Neural crest cell (in vitro differentiated cells): ENCODE results near the gene PDE11A. TPM values are rescaled to one million over a fixed set of nuclear protein-coding genes. Genes with fewer than 3 reads are reported as not detected.

Experiments used
- DNase-seq: peaks from one replicate; pipeline ENCODE4 v3.0.0; 2021; ENCODE audit warnings: low read depth, mixed read lengths, low spot score
- H3K27ac Mint-ChIP-seq: one replicate; pipeline ENCODE4 v1.8.0; 2021; ENCODE audit warnings: mild to moderate bottlenecking, mixed read lengths; ENCODE audit not compliant: unreplicated experiment
- H3K27me3 Mint-ChIP-seq: 2 replicates; pipeline ENCODE4 v1.8.0; 2021; ENCODE audit warnings: low read depth, mild to moderate bottlenecking, mixed read lengths
- H3K36me3 Mint-ChIP-seq: 2 replicates; pipeline ENCODE4 v1.8.0; 2021; ENCODE audit warnings: low read depth, mild to moderate bottlenecking, mixed read lengths
- H3K4me1 Mint-ChIP-seq: 2 replicates; pipeline ENCODE4 v1.8.0; 2021; ENCODE audit warnings: mixed read lengths
- H3K4me3 Mint-ChIP-seq: one replicate; pipeline ENCODE4 v1.8.0; 2021; ENCODE audit warnings: mild to moderate bottlenecking, mixed read lengths
- H3K9me3 Mint-ChIP-seq: 2 replicates; pipeline ENCODE4 v1.8.0; 2021; ENCODE audit warnings: mixed read lengths
- CTCF ChIP-seq: fragments of 200-600 bp; sonication (generic); conservative IDR thresholded peaks from 2 replicates; pipeline ENCODE4 v1.5.0; 2021; ENCODE audit warnings: antibody characterized with exemption, mild to moderate bottlenecking
- total RNA-seq: library from RNA; stranded (reverse); gene quantifications from 2 replicates; pipeline ENCODE4 v1.2.1, GENCODE V29; 2021

Gene PDE11A
- total RNA-seq, 1 donor from 2014 or later: 0.28 TPM

GRCh38 chr2:177635696-177636095, 436.9 kb downstream of the PDE11A start:
- no peaks in the 10 kb centered on the region for H3K9me3 Mint-ChIP-seq
- no peak overlapping the region for H3K4me3 Mint-ChIP-seq
- no peak for DNase-seq
- no peaks in the 10 kb centered on the region for H3K27me3 Mint-ChIP-seq
- H3K4me1 Mint-ChIP-seq: peaks cover 24% of the 10 kb centered on the region
- no peak for TF ChIP-seq CTCF
- no peak overlapping the region for H3K27ac Mint-ChIP-seq
- H3K36me3 Mint-ChIP-seq: no peaks in the 10 kb centered on the region

GRCh38 chr2:177633910-177634294, 438.7 kb downstream of the PDE11A start:
- no peak for TF ChIP-seq CTCF
- H3K36me3 Mint-ChIP-seq: no peaks in the 10 kb centered on the region
- H3K4me3 Mint-ChIP-seq: peak overlapping the region; percentile 82
- peak overlapping the region; percentile 91 for H3K27ac Mint-ChIP-seq
- no peaks in the 10 kb centered on the region for H3K27me3 Mint-ChIP-seq
- peaks cover 17% of the 10 kb centered on the region for H3K4me1 Mint-ChIP-seq
- DNase-seq: no peak
- H3K9me3 Mint-ChIP-seq: no peaks in the 10 kb centered on the region

- H3K27ac Mint-ChIP-seq: no peak overlapping the region
- no peaks in the 10 kb centered on the region for H3K9me3 Mint-ChIP-seq
- no peak for DNase-seq
- H3K4me3 Mint-ChIP-seq: no peak overlapping the region
- peaks cover 14% of the 10 kb centered on the region for H3K4me1 Mint-ChIP-seq
- no peaks in the 10 kb centered on the region for H3K36me3 Mint-ChIP-seq
- TF ChIP-seq CTCF: no peak
- no peaks in the 10 kb centered on the region for H3K27me3 Mint-ChIP-seq
Measured at GRCh38 chr2:177633111-177633510, 439.5 kb downstream of the PDE11A start.

GRCh38 chr2:177631680-177632079, 440.9 kb downstream of the PDE11A start:
- Mint-ChIP-seq H3K9me3 (no peaks in the 10 kb centered on the region), H3K4me3 (no peak overlapping the region), H3K4me1 (peaks cover 14% of the 10 kb centered on the region), H3K36me3 (no peaks in the 10 kb centered on the region), H3K27me3 (no peaks in the 10 kb centered on the region), H3K27ac (no peak overlapping the region)
- no peak for DNase-seq
- no peak for TF ChIP-seq CTCF

- no peaks in the 10 kb centered on the region for H3K36me3 Mint-ChIP-seq
- TF ChIP-seq CTCF: no peak
- no peaks in the 10 kb centered on the region for H3K9me3 Mint-ChIP-seq
- peaks cover 14% of the 10 kb centered on the region for H3K4me1 Mint-ChIP-seq
- H3K27me3 Mint-ChIP-seq: no peaks in the 10 kb centered on the region
- no peak overlapping the region for H3K4me3 Mint-ChIP-seq
- DNase-seq: no peak
- no peak overlapping the region for H3K27ac Mint-ChIP-seq
Measured at GRCh38 chr2:177629357-177630024, 443.1 kb downstream of the PDE11A start.
